ENCODE measurements around the gene SETMAR.
"Not testable (repeated sequence)": the region's sequence is repeated elsewhere in the genome, so short reads cannot be mapped to it uniquely, and the experiment has no call there.

The SETMAR gene

DNA sequence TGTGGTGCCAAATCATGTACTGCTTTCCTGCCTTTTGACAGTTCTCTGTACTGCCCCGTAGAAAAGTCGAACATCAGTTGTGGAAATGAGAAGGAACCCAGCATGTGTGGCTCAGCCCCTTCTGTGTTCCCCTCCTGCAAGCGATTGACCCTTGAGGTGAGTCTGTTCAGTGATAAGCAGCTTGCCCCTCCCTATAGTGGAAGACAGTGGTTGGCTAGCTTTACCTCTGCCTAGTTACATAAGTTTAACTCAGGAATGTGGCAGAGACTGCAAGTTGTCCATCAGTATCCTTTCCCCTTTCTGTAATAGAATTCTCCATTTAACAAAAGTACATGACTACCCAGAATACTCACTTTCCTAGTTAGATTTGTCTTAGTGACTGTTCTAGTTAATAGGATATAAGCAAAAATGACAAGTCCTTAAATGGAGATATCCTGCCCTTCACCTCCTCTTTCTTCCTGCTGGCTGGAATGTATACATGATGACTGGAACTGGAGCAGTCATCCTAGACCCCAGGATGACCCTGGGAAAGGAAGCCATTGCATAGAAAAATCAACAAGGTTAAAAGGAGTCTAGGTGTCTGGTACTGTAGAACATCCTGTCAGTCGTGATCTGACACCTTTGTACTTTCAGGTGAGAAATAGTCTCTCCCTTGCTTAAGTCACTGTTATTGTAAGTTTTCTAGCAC is 10.6 kb downstream of the SETMAR start:
- no peak for DNase-seq (ENCODE audit: low read depth, low spot score)

DNA sequence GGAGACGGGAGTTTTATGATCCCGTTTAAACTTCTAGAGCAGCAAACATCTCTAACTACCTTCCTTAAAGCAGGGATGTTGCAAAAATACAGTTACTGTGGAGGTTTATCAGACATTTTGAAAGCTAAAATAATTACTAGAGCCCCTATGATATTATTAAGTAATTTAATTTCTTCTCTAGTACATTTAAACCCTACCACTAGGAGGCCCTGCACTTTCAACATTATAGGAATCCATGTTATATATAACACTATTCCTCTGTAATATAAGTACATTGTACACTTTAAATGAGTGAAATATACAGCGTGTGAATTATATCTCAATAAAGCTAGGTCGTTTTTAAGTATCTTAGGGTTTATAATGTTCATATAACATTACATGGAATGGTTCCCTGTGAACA is 11.5 kb downstream of the SETMAR start:
- no peak for DNase-seq (ENCODE audit: low read depth, low spot score)

- DNase-seq (ENCODE audit: low read depth, low spot score) = no peak
Observed at GRCh38 chr3:4320096-4320911, 17.1 kb downstream of the SETMAR start.

GRCh38 chr3:4321732-4322131 is 18.6 kb downstream of the SETMAR start:
- DNase-seq (ENCODE audit: low read depth, low spot score) = no peak

- no peak for DNase-seq (ENCODE audit: low read depth, low spot score)
Observed at GRCh38 chr3:4322635-4323034, 19.5 kb downstream of the SETMAR start.

DNA sequence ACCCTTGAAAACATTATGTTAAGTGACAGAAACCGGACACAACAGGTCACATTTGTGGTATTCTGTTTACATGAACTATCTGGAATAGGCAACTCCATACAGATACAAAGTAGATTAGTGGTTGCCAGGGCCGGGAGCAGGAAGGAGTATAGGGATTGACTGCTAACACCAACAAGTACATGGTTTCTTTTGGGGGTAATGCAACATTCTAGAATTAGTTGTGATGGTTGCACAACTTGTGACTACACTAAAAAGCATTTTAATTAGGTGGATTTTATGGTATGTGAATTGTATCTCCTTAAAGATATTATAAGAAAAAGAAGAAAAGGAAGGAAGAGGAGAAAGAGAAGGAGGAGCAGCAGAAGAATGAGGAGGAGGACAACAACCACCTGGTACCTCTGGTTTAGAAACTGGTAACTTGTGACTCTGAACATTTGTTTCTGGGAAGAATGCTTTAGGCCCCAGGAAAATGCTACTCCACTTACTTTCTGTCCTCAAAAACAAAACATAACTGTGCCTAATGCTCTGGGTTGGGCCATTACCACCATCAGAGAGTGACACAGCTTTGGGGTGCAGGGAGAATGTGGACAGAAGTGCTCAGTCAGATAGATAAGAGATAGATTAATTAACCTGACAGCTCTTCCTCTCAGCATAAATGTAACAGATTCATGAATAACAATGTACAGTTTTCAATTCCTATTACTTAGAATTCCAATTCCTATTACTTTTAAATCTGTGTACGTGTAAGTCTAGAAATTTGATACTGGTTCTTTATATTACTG is 20.3 kb downstream of the SETMAR start:
- no peak for DNase-seq (ENCODE audit: low read depth, low spot score)

DNA sequence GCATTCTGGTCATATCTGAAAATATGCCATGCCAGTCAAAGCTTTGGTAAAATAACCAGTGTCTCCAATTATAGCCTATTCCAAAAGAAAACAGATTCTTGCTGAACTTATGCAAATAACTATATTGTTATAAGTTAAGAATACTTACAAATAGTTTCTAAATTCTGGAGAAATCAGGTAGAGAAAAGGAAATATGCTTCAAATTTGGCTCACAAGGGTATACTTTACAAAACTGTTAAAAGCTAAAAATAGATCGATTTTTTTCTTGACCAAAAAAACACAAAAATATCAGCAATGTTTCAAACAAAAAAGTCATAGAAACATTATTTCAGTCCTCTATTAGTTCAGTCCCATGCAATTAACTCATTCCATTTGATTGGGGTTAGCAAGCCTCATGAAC is 23.7 kb downstream of the SETMAR start:
- no peak for DNase-seq (ENCODE audit: low read depth, low spot score)

GRCh38 chr3:4329806-4330205 is 26.6 kb downstream of the SETMAR start:
- not testable (repeated sequence) for DNase-seq (ENCODE audit: low read depth, low spot score)

- DNase-seq (ENCODE audit: low read depth, low spot score) = no peak
Observed at GRCh38 chr3:4332111-4332510, 28.9 kb downstream of the SETMAR start.

- DNase-seq (ENCODE audit: low read depth, low spot score) = no peak
Observed at GRCh38 chr3:4332574-4332973, 29.4 kb downstream of the SETMAR start.

DNA sequence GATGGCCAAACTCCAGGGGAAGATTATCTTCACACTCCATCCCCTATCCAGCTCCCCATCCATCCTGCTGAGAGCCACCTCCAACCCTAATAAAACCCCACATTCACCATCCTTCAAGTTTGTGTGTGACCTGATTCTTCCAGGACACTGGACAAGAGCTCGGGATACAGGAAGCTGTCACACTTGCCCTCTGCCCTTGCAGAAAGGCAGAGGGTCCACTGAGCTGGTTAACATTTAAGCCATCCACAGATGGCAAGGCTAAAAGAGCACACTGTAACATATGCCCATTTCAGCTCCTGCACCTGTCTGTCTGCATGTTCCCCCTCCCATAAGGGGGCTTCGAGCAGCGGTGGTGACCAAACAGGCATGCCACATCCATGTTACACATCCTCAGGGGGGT is 29.8 kb downstream of the SETMAR start:
- no peak for DNase-seq (ENCODE audit: low read depth, low spot score)

DNA sequence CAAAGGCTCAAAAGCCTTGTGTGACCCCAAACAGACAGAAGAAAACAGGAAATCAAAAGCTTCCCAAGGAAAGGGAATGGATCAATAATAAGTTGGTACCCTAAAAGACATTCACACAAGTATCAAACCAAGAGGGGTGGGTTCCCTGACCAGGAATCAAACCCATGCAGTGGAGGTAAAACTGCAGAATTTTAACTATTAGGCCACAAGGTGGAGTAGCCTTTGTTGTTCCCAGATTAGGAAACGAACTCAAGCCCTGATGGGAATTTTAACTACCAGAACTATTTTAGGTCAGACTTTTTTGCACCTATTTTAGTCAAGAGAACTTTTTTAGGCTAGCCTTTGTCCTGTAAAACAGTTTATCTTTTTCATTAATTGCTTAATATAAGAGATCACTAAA is 31.4 kb downstream of the SETMAR start:
- DNase-seq (ENCODE audit: low read depth, low spot score) = no peak

DNA sequence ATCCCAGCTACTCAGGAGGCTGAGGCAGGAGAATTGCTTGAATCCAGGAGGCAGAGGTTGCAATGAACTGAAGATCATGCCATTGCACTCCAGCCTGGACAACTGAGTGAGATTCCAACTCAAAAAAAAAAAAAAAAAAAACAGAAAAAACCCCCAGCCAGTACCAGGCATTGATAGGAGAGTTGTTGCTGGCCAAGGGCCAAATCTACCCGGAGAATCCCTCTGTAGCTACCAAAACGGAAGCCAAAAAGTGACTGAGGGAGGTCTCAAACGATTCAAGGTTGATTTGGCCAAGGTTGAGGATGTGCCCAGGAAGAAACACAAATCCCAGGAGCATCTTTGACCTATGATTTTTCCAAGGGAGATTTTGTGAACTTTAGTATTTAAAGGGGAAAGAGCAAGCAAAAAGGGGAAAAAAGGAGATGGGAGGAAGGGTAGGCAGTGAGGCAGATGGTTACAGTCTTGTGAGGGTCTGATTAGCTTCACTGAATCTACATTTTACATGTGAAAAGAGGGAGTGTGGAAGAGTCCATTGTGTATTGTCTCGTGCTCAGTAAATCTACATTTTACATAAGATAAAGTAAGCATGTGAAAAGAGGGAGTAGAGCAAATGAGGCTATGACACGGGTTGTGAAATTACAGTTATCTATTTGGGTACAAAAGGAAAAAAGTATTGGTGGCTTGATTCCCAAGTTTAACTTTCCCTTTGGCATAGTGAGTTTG is 32.8 kb downstream of the SETMAR start:
- DNase-seq (ENCODE audit: low read depth, low spot score) = no peak

GRCh38 chr3:4336850-4337546 is 33.8 kb downstream of the SETMAR start:
- DNase-seq (ENCODE audit: low read depth, low spot score) = no peak

- no peak for DNase-seq (ENCODE audit: low read depth, low spot score)
Observed at GRCh38 chr3:4338751-4339150, 35.6 kb downstream of the SETMAR start.

GRCh38 chr3:4340077-4340410 is 36.9 kb downstream of the SETMAR start:
- DNase-seq (ENCODE audit: low read depth, low spot score) = no peak

- DNase-seq (ENCODE audit: low read depth, low spot score) = no peak
Observed at GRCh38 chr3:4340411-4341335, 37.5 kb downstream of the SETMAR start.

DNA sequence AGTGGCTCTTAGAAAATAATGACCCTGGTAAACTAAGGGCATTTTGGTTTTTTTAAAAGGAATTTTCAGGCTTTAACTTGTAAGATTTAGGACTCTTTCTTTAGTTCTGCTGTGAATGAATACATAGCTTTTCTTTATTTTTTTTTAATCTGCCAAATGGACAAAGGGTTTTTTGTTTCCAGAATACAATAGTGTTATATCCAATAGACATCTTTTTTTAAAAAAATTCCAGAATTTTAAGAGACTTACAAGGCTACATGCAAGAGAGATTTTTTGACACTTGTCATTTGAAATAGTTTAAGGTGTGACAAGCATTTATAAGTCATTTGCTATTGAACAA is 38.1 kb downstream of the SETMAR start:
- DNase-seq (ENCODE audit: low read depth, low spot score) = no peak

DNA sequence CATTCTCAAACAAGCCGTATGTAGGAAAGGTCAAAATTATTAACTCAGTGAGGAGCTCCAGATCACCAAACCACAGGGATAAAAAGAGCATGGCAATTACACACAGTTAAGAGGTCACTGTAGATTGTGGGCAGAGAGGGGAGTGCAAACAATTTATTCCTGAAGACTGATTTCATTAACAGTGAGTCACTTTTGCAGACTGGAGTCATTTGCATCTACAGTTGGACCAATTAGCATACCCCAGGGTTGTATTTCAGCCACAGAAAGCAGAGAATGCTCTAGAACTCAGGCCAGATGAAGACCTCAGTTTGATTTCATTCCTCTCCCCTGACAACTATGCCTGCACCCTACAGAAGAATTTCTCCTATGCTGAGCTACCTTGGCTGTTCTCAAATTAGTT is 40.1 kb downstream of the SETMAR start:
- DNase-seq (ENCODE audit: low read depth, low spot score) = no peak

GRCh38 chr3:4350789-4351163 is 47.6 kb downstream of the SETMAR start:
- DNase-seq (ENCODE audit: low read depth, low spot score) = peak; percentile 30

Measured in activated CD4-positive, CD25-positive, alpha-beta regulatory T cell treated with anti-CD3 and anti-CD28 coated beads, Interleukin-2, amount 50 U/mL, for 16 hours (primary cell).